ENCODE measurements around the gene MCM7.

MCM7 gene

DNA sequence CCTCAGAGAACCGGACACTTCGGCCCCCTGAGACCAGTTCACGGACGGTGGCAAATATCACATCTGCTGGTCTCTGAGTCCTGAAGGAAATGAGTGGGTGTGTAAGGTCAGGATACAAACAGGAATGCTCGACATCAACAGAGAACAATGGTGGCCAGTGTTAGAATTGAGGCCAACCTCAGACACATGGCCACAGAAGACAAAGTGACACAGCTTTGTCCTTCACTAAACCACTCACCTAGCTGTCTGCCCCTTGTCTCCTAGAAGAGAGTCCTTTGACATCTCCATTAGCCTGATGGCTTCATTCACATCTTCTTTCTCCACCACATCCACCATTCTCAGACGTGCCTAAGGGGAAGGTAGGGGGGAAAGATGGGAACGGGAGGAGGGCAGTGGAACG lies 8.1 kb downstream of the MCM7 start:
- no peak for DNase-seq

DNA sequence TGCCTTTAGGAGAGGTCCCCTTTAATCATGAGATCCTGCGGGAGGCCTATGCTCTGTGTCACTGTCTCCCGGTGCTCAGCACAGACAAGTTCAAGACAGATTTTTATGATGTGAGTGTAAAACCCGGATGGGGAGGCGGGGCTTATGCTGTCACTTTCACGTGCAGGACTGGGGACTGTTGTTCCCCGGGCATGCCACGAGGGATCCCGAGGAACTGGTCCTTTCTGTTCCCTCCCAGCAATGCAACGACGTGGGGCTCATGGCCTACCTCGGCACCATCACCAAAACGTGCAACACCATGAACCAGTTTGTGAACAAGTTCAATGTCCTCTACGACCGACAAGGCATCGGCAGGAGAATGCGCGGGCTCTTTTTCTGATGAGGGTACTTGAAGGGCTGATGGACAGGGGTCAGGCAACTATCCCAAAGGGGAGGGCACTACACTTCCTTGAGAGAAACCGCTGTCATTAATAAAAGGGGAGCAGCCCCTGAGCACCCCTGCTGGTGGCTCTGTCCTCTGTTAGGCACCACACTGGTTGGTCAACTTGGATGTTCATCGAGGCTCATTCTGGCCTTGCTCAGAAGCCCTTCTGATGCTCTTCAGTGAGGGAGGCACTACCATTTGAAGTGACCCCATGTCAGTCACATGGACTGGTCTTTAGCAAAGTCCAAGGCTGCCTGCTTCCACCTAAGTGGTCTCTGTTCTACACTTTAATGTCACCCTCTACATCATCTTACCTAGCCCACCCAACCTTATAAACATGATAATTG lies 9.6 kb downstream of the MCM7 start:
- DNase-seq: peak; percentile 48

DNA sequence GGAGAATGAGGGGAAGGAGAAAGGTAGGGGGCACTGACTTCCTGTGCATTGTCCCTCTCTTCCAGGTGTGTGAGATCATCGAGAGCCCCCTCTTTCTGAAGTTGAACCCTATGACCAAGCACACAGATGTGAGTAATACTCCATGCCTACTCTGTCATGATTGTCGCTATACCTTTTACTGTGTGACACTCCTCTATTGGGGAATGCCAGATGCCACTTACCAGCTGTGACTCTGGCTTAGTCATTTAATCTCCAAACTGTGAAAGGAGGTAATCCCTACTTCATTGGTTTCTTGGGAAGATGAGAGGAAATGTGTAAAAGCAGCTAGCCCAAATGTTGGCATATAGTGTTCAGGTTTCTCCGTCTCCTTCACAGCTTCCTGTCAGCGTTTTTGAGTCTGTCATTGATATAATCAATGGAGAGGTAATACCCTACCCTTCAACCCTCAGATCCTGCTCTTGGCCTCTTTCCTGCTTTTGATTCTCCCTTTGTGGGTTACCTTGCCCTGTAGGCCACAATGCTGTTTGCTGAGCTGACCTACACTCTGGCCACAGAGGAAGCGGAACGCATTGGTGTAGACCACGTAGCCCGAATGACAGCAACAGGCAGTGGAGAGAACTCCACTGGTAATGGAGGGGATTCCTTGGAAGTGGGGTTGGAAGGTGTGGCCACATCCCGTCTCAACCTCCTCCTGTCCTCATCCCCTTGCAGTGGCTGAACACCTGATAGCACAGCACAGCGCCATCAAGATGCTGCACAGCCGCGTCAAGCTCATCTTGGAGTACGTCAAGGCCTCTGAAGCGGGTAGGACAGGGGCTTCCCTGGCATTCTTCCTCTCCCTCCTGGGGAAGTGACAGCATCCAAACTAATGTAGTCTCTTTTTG lies 10.4 kb downstream of the MCM7 start:
- DNase-seq: no peak

DNA sequence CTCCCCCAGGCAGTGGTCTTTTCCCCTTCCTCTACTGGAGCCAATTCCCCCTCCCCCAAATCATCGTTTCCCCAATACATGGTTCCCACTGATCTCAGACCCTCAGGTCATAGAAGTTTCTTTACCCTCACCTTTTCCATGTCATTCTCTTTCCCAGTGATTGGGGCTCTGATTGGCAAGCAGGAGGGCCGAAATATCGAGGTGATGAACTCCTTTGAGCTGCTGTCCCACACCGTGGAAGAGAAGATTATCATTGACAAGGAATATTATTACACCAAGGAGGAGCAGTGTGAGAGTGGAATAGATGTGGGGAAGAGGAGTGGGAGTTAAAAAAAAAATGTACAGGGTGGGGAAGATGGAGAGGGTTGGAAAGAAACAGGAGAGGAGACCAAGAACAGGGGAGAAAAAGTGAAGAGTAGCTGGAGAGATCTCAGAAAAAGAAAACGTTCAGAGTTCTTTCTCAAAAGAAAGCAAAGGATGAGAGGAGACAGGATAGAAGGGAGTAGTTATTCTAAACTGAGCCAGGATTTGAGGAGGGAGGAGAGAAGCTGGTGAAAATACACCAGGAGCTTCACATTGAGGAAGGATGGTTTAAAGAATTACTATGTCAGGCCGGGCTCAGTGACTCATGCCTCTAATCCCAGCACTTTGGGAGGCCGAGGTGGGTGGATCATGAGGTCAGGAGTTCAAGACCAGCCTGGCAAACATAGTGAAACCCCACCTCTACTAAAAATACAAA lies 11.6 kb downstream of the MCM7 start:
- no peak for DNase-seq

DNA sequence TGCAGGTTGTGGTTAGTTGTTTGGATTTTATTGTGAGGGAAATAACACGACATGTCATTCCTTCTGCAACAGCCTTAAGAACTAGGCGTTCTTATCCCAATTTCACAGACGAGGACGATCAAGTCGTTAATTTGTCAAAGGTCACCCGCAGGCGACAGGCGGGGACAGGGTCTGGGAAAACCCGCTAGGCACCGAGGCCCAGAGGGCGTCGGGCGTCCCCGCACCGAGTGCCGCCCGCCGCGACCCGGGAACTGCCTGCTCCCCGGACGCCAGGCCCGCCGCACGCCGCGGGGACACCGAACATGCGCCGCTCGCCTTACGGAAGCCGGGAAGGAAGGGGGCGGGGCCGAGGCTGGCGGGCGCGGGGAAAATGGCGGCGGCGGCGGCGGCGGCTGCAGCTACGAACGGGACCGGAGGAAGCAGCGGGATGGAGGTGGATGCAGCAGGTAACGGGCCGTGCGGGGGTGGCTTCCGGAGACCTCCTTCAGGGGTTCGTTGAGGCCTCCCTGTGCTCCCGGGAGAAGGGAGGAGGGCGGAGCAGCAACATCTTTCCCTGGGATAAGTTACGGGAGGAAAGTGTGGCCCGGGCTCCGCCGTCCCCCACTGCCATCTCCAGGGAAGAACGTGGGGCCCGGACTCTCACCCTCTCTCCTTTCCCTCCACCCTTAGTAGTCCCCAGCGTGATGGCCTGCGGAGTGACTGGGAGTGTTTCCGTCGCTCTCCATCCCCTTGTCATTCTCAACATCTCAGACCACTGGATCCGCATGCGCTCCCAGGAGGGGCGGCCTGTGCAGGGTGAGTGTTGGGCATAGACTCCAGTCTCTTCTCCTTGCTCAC lies 12.4 kb downstream of the MCM7 start, which contains the start of gene COPS6:
TSS of gene COPS6 (plus strand) at position 349 of the 837 bp plus-strand sequence. CDS start at position 371, 22 bp downstream.
- DNase-seq: peak; percentile 93

DNA sequence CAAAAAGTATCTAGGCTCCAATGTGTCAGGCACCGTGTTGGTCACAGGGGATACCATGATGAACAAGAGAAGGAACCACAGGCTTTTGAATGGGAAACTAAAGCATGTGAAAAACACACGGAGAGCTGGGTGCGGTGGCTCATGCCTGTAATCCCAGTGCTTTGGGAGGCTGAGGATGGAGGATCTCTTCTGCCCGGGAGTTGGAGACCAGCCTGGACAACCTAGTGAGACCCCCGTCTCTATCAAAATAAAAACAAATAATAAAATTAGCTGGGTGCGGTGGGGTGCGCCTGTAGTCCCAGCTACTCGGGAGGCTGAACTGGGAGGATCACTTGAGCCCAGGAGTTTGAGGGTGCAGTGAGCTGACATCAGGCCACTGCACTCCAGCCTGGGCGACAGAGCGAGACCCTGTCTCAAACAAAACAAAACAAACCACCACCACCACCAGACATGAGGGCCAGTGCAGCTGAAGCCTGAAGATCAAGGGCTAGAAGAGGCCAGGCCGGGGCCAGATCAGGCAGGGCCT lies 13.0 kb downstream of the MCM7 start:
- DNase-seq: no peak

DNA sequence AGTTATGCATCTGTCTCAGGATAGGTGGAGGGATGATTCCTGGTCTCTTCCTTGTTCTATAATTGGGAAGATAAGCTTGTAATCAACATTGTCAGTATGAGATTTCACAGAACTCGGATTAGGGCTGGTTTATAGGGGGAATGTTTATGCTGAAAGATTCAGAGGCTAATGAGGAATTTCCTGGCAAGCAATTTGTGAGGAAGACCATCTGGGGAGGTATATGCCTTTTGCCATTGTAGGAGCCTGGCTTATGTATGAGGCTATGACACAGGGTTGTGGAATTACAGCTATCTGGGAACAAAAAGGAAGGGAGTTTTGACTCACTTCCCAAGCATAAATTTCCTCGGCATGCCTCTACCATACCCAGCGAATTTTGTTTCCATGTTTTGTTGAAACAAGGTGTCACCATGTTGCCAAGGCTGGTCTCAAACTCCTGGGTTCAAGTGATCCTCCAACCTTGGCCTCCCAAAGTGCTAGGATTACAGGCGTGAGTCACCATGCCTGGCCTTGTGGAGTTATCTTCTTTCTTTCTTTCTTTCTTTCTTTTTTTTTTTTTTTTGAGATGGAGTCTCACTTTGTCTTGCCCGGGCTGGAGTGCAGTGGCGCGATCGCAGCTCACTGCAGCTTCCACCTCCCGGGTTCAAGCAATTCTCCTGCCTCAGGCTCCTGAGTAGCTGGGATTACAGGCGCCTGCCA lies 14.0 kb downstream of the MCM7 start:
- no peak for DNase-seq

DNA sequence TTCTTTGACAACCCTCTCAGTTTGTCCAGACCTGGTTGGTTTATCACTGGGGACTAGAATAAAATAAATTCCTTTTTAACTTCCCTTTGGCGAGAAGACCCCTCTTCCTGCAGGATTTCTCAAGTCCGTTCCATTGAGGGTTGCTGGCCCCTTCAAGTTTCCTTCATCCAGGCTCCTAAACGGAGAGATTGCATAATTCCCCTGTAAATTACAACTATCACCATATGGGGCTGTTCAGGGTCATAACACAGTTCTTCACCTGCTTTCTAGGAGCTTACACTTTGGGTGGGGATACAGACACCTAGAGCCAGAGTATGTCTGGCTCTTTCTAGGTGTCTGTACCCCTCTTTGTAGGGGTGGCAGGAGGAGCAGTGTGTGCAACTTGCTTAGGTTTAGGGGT lies 15.7 kb downstream of the MCM7 start:
- no peak for DNase-seq

DNA sequence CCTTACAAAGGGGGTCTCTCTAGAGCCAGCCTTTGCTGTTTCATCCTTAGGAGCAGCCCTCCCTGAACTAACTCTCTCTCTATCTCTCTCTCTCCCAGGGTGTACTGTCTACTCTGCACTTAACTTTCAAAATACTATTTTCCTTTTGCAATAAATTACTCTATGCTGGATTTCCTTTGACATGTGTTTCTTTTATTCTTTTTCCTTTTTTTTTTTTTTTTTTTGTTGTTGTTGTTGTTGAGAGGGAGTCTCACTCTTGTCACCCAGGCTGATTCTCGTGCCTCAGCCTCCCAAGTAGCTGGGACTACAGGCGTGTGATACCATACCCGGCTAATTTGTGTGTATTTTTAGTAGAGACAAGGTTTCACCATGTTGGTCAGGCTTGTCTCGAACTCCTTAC lies 18.2 kb downstream of the MCM7 start:
- DNase-seq: no peak

DNA sequence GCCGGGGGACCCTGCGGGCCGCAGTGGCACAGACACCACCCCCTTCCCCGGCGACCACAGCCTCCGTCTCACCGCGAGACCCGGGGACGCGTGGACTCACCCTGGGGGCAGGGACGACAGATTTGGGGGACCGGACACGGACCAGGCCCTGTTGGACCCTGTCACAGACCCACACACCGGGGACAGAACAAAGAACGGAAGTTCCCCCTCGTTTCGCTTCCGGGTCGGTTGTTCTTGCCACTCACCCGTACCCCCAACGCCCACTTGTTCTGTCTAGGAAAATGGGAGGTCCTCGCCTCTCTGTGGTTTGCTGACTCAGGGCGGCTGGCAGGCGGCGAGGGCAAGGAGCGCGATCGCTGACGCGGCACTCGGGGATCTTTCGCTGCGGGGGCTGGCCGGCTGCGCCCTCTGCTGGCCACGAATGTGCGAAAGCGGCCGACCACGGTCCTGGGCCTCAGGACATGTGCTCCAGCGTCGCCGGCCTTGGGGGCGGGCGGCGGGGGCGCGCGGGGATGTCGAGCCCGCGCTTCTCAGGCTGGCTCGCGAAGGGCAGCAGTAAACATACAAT lies 19.6 kb downstream of the MCM7 start, which contains the start of gene ZNF3:
TSS of gene ZNF3 (minus strand) at position 189 of the 568 bp plus-strand sequence. CDS start 4,366 bp downstream, outside the sequence.
- DNase-seq: peak; percentile 98

DNA sequence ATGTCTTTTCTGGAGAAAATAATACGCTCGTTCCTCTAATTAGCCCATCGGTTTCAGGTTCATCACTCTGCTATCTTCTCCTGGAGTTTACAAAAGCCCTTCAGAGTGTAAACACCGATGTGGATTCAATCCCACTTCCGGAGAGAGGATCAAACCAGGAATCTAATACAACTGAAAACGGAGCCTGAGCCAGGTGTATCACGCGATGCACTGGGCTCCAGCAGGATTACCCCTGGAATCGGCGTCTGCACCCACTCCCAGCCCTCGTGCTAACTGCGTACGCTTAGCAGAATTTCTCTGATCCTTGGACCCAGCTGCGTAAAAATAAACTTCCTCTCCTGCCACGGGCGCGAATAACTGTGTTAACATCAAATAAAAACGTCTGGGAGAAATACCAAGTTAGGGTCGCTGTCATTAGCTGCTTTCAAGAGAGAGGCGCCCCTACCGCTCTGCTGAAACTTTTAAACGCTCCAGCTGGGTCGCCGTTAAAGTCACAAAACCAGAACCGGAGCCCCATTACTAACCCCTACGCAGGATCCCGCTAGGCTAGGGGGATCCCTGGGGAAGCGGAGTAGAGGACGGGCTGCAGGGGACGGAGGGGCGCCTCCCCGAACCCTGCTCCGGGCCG lies 20.2 kb downstream of the MCM7 start:
- no peak for DNase-seq

DNA sequence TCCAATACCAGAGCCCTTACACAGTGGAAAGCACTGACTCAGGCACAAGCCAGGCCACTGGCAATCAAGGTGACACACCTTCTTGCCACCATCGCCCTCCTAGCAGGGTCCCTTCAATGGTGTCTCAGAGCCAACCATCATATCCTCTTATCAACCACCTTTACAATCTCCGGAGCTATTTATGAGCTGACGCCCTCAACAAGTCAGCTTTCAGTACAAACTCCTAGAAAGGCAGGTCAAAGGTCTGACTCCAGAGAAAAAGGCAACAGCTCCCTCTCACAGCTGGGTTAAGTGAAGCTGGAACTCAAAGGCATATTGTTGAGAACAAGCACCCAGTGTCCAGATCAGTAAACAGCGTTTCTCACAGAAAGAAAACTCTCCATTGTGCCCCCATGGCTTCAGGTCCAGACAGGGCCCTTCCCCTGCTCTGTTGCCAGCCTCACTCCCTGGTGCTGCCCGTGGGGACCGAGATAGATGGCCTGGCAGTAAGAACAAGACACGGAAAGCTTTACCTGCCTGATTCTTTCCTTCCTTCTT lies 22.1 kb downstream of the MCM7 start:
- no peak for DNase-seq

DNA sequence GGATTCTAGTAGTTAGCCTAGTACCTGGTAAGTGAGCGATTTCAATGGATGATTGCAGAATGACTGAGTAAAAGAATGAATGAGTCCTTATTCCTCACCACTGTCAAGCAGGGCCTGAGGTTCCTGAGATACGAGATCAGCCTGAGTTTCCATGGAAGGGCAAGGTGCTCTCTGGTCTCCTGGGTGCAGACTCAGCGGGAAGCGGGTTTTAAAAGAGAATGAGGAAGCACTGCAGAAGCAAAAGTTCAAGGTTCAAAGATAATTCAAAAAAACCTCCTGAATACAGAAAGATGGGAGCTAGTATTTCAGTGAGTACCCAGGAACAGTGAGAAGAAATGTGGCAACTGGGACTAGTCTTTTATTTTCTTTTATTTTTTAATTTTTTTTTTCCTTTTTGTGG lies 24.0 kb downstream of the MCM7 start:
- DNase-seq: no peak

DNA sequence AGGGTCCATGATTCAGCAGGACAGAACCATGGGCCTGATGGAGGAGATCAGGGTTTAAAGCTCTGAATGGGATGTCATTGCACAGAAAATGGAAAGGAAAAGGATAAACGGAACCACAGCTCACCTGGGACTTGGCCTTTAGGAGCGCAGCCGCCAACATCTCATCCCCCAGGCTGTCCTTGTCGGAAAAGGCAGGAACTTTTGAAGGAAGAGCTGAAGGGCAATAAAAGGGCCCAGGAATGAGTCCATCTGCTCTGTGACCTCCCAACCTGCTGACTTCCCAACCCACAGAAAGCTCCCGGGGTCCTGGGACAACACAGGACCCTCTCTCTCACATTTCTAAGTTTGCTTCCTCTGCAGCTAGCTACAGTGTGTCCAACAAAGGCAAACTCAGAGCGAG lies 25.8 kb downstream of the MCM7 start:
- DNase-seq: no peak

DNA sequence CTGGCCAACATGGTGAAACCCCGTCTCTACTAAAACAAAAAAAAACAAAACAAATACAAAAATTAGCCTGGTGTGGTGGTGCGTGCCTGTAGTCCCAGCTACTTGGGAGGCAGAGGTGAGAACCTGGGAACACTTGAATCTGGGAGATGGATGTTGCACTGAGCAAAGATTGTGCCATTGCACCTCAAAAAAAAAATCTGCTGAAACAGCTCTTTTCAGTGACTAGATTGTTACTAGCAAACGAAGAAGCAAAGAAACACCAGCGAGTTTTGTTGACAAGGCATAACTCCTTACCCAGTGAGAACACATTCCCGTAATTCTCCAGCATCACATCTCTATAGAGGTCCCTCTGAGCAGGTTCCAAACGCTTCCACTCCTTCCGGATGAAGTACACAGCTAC lies 26.4 kb downstream of the MCM7 start:
- DNase-seq: no peak

DNA sequence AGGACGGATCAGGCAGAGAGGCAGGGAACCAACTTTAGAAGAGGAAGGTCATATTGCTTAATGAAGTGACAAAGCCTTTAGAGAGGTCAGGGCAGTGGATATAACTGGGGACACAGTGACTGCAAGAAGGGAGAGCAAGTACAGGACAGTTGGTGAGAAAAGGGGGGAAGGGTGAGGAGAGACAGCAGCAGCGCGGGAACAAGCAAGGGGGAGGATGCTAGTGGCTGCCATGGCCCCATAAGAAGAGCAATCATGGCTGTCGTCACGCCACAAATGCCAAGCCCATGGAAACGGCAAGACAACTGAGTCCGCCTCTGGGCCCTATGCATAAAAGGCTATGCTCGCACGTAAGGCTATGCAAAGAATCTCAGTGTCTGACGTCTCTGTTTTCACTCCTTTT lies 28.7 kb downstream of the MCM7 start:
- DNase-seq: no peak

DNA sequence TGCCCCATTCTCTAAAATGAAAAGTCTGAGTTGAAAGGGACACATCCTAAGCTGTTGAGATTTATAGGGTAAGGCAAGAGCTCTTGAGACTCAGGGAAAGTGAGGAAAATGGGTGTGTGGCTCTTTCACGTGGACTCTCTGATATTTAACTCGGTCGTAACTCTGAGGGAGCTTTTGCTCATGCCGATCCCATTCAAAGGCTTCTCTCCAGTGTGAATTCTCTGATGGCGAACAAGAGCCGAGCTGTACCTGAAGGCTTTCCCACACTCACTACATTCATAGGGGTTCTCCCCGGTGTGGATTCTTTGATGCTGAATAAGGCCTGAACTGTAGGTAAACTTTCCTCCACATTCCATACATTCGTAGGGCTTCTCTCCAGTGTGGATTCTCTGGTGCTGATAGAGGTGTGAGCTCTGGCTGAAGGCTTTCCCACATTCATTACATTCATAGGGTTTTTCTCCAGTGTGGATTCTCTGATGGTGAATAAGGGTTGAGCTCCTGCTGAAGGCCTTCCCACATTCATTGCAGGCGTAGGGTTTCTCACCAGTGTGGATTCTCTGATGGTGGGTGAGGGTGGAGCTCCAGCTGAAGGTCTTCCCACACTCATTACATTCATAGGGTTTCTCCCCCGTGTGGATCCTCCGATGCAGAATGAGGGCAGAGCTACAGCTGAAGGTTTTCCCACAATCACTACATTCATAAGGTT lies 30.0 kb downstream of the MCM7 start:
- no peak for DNase-seq

DNA sequence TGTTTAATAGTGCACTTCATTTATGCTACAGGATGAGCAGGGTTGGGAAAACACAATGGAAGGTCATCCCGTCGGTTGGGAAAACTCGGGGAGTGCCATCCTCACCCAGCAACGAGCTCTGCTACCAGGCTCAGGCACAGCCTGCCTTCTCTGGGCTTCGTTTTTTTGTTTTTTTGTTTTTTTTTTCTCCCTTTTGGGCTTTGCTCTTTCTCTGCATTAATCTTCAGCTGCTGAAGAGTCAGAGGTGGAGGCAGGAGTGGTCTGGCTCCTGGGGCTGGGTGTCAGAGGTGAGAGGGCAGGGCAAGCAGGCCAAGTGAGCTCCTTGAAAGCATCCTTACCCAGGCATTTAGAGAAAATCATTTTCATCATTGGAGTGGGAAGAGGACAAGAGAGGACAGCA lies 31.2 kb downstream of the MCM7 start:
- no peak for DNase-seq

DNA sequence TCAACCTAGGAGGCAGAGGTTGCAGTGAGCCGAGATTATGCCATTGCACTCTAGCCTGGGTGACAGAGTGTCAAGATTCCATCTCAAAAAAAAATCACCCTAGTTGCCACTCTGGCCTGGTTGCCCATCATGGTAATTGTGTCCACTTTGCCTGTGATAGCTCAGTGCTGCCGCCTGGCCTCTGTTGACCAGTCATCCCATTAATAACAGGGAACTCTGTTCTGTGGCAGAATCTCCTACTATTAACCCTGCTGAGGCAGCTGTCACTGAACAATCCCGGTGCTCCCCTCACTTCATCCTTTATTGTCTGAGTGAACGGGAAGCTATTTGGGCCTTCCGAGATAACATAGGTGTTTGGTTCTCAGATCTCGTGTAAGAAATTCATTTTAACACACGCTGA lies 34.2 kb downstream of the MCM7 start:
- no peak for DNase-seq

Data from stimulated activated CD8-positive, alpha-beta memory T cell treated with anti-CD3 and anti-CD28 coated beads, Interleukin-4, amount 100 ng/mL, for 48 hours (primary cell).